Measurements from ENCODE around the gene PMS1.
"Not testable (repeated sequence)": the region's sequence is repeated elsewhere in the genome, so short reads cannot be mapped to it uniquely, and the experiment has no call there.

The PMS1 gene

DNA sequence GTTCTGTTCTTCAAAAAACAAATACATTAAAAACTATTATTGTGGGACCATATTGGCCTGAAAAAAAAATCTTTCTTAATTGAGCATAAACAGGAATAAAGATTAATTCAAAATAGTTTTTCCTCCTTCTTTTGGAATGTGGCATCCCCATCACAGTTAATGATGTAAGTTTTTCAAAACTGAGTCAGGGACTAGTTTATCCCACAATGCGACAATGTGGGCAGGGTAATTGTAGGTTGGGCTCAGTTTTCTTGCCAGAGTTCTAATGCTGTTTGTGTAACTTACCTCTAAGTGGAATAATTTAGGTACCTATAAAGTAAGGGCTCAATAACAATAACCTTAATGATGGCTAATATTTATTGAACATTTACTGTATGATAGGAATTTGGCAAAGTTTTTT lies 82.0 kb downstream of the PMS1 start:
- no peak for DNase-seq

DNA sequence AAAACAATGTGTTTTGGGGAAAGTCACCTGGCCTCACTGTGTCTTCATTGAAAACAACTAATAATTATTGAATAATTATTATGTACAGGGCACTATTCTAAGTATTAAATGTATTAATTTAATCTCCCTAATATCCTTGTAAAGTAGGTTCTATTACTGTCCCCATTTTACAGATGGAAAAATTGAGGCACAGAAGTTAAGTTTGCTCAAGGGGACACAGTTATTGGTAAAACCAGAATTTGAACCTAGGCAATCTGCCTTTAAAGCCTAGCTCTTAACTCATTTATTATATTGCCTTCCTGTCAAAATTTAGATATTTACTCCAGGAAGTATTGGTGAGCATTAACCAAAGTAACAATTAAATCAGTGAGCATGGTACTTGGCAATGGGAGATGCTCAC lies 84.6 kb downstream of the PMS1 start:
- no peak for DNase-seq

DNA sequence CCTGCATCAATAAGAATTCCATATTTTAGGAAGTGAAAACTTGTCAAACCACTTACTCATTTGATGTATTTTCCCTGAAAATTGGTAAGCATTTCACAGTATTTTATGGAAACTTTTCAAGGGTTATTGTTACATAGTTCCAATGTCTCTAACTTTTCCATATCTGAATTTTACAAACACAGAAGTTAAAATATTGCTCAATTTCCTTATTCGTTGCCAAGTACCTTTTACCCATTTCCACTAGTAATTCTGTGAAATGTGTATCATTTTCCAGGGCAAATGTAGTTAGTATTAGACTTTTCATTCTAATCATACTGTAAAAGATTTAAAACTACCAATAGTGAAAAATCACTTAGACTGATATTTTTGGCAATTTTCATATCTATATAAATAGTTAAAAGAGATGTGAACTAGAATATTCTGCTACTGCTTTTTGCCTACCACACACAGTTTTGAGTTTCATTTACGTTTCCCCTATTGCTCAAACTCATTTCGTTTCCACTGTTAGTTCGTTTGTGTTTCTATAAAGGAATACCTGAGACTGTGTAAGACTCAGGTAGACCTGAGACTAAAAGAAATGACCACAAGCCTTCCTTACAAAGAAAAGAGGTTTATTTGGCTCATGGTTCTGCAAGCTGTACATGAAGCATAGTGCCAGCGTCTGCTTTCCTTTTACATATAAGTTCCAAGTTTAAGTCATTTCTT lies 86.3 kb downstream of the PMS1 start:
- DNase-seq, result no peak

DNA sequence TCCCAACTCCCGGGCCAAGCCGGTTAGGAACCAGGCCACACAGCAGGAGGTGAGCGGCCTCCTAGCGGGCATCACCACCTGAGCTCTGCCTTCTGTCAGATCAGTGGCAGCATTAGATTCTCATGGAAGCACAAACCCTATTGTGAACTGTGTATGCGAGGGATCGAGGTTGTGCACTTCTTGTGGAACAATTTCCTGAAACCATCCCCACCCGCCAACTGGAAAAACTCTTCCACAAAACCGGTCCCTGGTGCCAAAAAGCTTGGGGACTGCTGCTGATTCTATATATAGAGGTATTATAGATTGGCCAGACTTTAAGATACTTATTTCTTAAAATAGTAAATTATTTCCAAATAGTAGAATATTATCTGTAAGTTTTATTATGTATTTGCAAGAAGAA lies 89.4 kb downstream of the PMS1 start:
- DNase-seq, result no peak

DNA sequence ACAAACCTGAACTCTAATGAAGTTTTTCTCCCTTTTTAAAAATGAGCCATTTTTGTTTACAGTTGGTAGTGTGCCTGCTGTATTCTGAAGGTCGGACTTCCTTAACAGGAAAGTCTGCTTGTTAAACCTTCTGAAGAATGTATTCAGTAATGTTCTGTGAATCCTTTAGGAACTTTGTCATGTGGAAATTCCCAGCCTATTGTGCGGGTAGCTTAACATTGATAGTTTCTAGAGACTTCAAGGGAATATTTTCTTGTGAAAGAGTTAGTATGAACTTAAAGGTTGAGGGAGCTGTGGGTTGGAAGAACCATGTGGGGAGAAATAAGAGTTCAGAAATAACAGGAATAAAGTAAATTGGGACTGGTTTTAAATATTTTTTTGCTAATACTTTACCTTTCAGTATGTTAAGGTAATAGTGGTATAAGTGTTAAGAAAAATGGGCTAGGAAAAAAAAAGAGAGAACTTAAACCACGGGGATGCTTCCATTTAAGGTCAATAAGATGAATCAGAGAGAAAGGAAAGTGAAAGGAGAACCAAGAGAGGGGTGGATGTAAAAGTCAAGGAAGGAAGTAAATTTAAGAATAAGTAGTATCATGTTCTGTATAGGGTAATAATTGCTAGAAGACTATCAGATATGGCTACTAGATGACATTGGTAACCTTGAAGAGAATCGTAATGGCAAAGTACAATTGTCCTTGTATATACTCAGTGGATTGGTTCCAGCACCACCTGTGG lies 90.5 kb downstream of the PMS1 start:
- no peak for DNase-seq

DNA sequence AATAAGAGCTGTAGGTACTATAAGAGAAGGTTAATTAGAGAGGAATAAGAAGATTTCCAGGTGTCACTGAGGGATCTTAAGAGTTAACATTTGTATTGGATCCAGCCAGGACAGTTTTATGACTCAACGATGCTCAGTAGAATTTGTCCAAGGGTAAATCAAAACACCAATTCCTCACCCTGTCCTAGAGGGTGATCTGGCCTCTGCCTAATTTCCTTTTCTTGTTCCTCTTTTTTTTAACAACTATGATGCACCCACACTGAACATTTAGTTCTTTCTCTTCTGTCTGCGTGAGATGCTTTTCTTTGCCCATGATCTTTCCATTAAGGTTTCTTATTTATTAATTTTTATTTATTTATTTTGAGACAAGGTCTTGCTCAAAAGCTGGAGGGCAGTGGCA lies 92.0 kb downstream of the PMS1 start:
- no peak for DNase-seq

DNA sequence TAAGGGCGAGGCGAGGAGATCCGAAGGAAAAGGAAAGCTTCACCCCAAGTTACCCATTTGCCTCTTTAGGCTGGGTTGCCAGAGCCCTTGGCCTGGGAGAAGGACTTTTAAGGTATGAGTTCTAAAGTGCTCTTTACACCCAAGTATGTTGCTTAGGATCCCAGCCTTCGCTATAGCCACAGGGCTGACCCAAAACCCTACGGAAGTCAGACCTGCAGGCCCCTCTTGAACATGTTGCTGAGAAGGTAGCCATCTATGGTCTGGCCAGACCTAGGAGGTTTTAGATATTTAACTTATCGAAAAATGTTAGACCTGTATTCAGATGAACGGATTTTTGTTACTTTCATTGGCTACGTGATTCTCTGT lies 95.4 kb downstream of the PMS1 start:
- no peak for DNase-seq

DNA sequence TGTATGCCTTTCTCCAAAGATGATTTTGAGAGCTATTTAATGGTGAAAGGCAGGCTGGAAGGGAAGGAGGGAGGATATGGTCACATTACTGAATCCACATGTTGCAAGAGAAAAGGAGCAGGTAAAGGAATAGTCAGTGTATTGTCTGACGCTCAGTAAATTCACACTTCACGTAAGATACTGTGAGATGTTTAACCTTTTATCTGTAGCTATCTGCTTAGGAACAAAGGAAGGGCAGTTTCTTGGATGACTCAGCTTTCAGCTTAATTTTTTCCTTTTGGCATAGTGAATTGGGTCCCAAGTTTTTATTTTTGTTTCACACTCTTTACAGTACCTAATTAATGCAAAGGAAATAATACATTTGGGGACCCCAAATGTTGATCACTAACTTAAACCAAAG lies 96.2 kb downstream of the PMS1 start:
- no peak for DNase-seq

DNA sequence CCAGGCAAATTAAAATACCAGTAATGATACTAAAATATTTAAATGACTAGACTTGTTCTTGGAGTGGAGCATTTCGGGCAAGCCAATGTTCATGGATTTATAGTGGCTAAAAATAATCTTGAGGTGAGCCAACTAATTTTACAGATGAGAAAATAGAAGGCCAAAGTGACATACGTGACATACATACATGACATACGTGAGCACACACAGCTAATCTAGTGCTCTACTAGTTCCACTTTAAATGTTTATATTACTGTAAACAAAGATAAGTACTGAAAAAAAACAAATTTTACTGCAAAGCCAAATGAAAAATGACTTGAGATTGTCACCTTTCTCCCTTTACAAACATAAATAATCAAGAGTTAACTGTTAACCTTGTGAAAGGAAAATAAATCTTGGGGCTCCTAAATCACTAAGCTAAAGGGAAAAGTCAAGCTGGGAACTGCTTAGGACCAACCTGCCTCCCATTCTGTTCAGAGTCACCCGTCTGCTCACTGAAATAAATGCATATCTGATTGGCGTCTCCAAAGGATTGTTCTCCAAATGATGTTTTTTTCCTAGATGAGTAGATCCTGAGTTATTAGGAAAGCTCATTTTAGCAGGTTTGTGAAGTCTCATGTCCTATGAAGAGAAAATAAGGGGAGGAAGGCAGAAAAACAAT lies 96.7 kb downstream of the PMS1 start:
- no peak for DNase-seq

DNA sequence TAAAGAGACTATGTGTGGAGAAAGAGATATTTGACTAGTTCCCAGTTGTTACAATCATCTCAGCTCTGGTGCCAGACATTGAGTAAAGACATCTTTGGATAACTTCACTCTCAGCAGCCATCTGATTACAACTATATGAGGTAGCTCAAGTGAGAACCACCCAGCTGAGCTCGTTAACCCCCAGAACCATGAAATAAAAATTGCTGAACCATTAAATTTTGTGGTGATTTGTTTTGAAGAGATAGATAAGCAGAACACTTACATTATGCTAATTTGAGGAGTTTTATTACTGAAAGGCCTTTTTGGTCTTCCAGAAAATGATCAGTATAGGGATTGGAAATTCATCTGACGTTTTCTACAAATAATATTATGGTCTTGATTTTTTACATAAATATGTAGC lies 101.1 kb downstream of the PMS1 start:
- DNase-seq, result no peak

DNA sequence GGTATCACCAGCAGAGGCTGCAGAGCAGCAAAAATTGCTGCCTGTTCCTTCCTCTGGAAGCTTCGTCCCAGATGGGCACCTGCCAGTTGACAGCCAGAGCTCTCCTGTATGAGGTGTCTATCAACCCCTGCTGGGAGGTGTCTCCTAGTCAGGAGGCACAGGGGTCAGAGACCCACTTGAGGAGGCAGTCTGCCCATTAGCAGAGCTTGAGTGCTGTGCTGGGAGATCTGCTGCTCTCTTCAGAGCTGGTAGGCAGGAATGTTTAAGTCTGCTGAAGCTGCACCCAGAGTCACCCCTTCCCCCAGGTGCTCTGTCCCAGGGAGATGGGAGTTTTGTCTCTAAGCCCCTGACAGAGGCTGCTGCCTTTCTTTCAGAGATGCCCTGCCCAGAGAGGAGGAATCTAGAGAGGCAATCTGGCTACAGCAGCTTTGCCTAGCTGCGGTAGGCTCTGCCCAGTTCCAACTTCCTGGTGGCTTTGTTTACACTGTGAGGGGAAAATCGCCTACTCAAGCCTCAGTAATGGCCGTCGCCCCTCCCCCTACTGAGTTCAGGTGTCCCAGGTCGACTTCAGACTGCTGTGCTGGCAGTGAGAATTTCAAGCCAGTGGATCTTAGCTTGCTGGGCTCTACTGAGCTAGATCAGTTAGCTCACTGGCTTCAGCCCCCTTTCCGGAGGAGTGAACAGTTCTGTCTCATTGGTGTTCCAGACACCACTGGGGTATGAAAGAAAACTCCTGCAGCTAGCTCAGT lies 108.5 kb downstream of the PMS1 start:
- not testable (repeated sequence) for DNase-seq

DNA sequence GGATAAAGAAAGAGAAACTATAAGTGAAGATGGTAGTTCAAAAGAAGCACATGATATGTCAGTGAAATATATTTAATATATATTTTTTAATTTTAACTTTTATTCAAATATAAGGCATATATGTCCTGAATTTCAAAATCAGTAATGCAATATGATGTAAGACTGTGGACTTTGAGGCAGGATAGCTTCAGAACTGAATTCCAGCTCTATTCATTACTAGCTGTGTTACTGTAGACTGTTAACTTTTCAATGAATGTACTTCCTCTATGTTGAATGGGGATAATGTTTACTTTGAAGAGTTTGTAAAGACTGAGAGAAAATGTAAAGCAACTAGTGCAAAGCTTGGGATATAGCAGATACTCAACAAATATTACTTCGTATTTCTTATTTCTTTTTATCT lies 112.6 kb downstream of the PMS1 start:
- no peak for DNase-seq

DNA sequence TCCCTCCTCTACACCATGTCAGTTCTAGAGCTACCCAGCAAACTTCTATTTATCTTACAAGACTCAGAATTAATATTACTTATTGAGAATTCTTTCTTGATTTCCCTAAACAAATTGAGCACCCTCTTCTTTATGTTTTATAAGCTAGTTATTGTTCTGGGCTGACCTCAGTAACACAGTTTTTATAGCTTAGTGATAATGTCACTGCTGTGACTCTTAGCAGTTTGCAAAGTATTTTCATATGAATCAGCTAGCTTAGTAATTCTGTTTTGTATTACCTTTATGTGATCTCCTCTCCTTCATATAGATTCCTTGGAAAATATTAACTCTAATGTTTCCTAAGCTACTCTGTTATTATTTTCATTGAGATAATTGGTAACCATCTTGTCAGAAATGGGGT lies 114.9 kb downstream of the PMS1 start:
- DNase-seq, result no peak

DNA sequence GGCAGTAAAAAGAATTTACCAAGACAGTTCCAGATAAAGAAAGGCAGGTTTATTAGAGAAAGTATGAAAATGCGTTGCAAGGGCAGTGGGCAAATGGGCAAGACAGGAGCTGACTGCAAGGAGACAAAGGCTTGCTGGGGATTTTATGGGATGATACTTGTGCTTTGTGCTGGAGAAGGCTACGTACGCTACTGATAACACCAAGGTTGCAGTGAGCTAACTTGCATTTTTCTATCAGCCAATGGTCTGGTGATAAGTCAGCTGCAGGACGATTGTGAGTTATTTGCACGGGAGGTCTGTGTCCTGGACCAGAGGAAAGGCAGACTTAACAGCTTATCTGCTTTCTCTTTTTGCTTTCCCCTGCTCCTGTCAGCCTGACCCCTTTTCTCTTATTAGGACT lies 116.5 kb downstream of the PMS1 start:
- DNase-seq, result no peak

DNA sequence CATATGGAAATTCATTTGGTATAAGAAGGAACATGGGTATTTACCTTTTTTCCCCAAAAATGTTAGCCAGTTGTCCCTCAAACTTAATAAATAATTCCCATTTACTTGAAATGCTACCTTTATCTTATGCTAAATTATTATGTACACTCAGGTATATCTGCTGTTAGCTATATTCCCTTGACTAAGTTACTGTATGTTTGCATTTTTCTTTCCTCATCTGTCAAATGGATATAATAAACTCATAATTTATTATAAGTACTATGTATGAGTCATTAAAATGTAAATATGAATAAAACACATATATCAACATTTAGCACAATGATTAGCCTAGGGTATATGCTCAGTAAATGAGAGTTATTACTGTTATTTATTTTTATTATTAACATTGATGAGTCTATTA lies 117.4 kb downstream of the PMS1 start:
- no peak for DNase-seq

DNA sequence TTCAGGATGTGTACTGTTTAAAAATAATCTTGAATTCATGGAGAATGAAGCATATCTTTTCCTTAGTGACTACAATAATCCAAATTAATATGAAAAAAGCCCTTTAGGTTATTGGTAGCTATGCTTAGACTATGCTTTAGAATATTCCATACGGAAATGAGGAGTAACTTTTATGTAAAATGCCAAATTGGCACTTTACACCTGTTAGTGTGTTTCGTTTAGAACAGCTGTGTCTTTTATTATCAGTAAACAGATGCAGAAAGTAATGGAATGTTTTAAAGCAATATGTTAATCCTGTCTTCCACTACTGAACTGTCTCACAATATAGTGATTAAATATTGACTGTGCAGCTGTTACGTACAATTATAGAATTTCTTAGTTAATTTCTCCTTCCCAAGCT lies 129.6 kb downstream of the PMS1 start:
- DNase-seq, result no peak

DNA sequence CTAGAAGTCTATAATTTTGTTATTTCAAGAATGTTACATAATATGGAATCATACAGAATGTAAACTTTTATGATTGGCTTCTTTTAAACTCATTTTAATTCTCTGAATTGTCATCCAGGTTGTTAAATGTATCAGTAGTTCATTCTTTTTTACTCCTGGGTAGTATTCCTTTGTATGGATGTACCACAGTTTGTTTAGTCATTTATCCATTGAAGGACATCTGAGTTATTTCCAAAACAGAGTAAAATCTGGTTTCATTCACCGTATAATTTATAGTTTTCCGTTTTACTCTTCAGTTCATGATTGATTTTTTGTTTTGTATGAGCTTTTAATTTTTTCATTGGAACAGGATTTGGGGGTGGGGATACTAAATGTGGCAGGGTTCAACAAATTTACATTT lies 132.4 kb downstream of the PMS1 start:
- no peak for DNase-seq
